ENCODE data around the gene PNP. TPM values are rescaled to one million over a fixed set of nuclear protein-coding genes. Genes with fewer than 3 reads are reported as not detected.

Gene PNP
- total and polyA plus RNA-seq, 2 donors (not counting 1 experiment from before 2014, with no cell fraction given) = 42.0 to 119 TPM

GRCh38 chr14:20434701-20435581 is 34.3 kb upstream of the PNP start:
- H3K79me2 ChIP-seq (ENCODE audit: control insufficient read depth, insufficient read depth, low read length) = peaks cover 1% of the 10 kb centered on the region
- no peak for ATAC-seq (ENCODE audit: low read depth)
- no peak for DNase-seq
- no peaks in the 10 kb centered on the region for H4K20me1 ChIP-seq (ENCODE audit: control insufficient read depth, insufficient read depth, low read length, poor library complexity, severe bottlenecking)
- no peaks in the 10 kb centered on the region for H3K36me3 ChIP-seq (replicated peaks in 1 of 2; ENCODE audit: control extremely low read depth in 1 of 2, control insufficient read depth in 1 of 2, extremely low read depth in 1 of 2, insufficient read depth in 2 of 2, low read length in 1 of 2)
- peaks cover 43% of the 10 kb centered on the region for H3K4me1 Mint-ChIP-seq
- H3K4me1 ChIP-seq (ENCODE audit: control insufficient read depth in 2 of 2, insufficient read depth in 2 of 2, low read length in 2 of 2) = peaks cover 33 to 53% of the 10 kb centered on the region in 2 donors
- H3K9me3 ChIP-seq (ENCODE audit: control extremely low read depth in 1 of 3, control insufficient read depth in 2 of 3, insufficient read depth in 1 of 3, low read length in 2 of 3) = peaks cover 0 to 14% (median 3%) of the 10 kb centered on the region in 3 donors
- no peaks in the 10 kb centered on the region for H3K27me3 ChIP-seq (replicated peaks in 1 of 4; ENCODE audit: control extremely low read depth in 1 of 4, control insufficient read depth in 3 of 4, insufficient read depth in 4 of 4, low read length in 3 of 4)
- intact Hi-C loops (cut with micrococcal nuclease) = no loop called here
- 84% methylated on average over 33 of the region's 44 CpGs for WGBS (ENCODE audit: insufficient coverage)
- TF ChIP-seq CTCF (IDR thresholded peaks at IDR 0.05) (no peak), EZH2 (IDR thresholded peaks at IDR 0.05; ENCODE audit: borderline replicate concordance, insufficient read depth, low read depth, low read length, poor library complexity, severe bottlenecking) (no peak)
- CTCF ChIA-PET = interaction anchor here (0.7 to 3.4 kb wide), 2 partner anchors 14 to 19 kb away, joined by 4 to 16 read pairs; no protein-coding TSS in a partner anchor
- H3K4me2 ChIP-seq (replicated peaks; ENCODE audit: low read depth, low read length, poor library complexity, severe bottlenecking) = no peak overlapping the region
- peaks cover 2% of the 10 kb centered on the region for H3K9me3 Mint-ChIP-seq (ENCODE audit: insufficient read depth)
- no peak overlapping the region for H3K9ac ChIP-seq (ENCODE audit: low read length)
- H3K4me3 Mint-ChIP-seq = no peak overlapping the region
- POLR2A ChIA-PET = no interaction called here
- H3K27ac ChIP-seq (ENCODE audit: low read length in 2 of 2) = no peak overlapping the region
- no peak overlapping the region for H3K27ac Mint-ChIP-seq
- no peak overlapping the region for H3K4me3 ChIP-seq (ENCODE audit: control extremely low read depth in 1 of 5, extremely low read depth in 1 of 5, insufficient read depth in 1 of 5, low read depth in 2 of 5, low read length in 4 of 5)
- H3K27me3 Mint-ChIP-seq = no peaks in the 10 kb centered on the region
- H2AFZ ChIP-seq (ENCODE audit: insufficient read depth, low read depth, low read length, poor library complexity, severe bottlenecking) = no peak overlapping the region

Data from B cell (primary cell).